Astrocyte (in vitro differentiated cells and primary cell): ENCODE data around the gene FILIP1L.

ENCODE experiments used
- CTCF ChIP-seq: IDR thresholded peaks from 2 replicates; pipeline ENCODE4 v1.5.1; 2011; ENCODE audit warnings: low read depth, mild to moderate bottlenecking, inconsistent platforms, low read length, moderate library complexity; ENCODE audit not compliant: insufficient read depth
- EZH2 ChIP-seq: IDR thresholded peaks from 2 replicates; pipeline ENCODE4 v1.6.1; 2012; ENCODE audit warnings: mild to moderate bottlenecking, low read length, inconsistent platforms; ENCODE audit not compliant: insufficient read depth

DNA sequence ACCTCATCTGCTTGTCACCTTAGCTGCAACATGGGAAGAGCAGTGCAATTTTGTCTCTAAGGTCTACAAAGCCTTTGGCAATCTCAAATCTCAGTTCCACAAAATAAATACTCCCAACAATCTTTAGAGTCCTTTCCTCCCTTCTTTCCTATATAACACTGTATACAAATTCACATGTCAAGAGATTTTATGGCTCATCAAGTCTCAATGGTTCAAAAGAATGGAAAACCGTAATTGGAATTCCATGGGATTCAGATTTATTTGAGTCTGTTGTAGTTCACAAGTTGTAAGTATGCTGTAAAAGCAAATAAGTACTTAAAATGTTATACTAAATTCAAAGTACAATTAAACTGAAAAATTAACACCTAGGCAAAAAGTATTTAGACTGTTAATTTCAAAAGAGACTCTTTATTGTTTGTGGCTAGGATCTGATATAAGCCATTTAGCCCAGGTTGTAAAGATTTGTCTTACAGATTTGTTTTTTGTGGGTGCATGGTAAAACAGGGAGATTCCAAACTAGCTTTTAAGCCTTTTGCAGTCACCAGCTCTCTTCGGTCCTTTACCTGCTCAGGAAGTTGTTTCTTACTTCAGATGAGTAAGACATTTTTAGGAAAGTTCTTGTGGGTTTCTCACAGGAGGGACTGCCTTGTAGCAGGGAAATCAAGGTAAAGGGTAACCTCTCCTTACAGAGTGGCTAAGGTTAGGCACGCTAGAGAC lies 246.5 kb downstream of the FILIP1L start:
- TF ChIP-seq CTCF (no peak), EZH2 (no peak)
